Panc1 (cell line): Measurements from ENCODE around the gene MRGPRD.

Experiments used
- CTCF ChIP-seq: fragments of 450-650 bp; IDR thresholded peaks from 2 replicates; pipeline ENCODE4 v1.5.1; 2017; ENCODE audit warnings: mild to moderate bottlenecking
- POLR2AphosphoS5 ChIP-seq: IDR thresholded peaks from 2 replicates; pipeline ENCODE4 v1.6.1; 2012; ENCODE audit warnings: mild to moderate bottlenecking, low read depth, low read length, moderate library complexity
- REST ChIP-seq, 2 experiments: IDR thresholded peaks; 2 replicates each; pipeline ENCODE4 v1.6.1; 2011 to 2012; ENCODE audit warnings: low read depth in 2 of 2, control low read depth in 1 of 2, low read length in 1 of 2, mild to moderate bottlenecking in 1 of 2, moderate library complexity in 1 of 2; ENCODE audit not compliant: insufficient read depth in 1 of 2

GRCh38 chr11:68947151-68947550 lies 33.6 kb downstream of the MRGPRD start:
- TF ChIP-seq POLR2AphosphoS5 (no peak), CTCF (no peak), REST (IDR thresholded peaks at IDR 0.05; ENCODE audit: insufficient read depth in 1 of 2, low read depth in 2 of 2, low read length in 1 of 2) (no peak)
